Measurements from ENCODE around the gene YTHDC2. TPM values are rescaled to one million over a fixed set of nuclear protein-coding genes. Genes with fewer than 3 reads are reported as not detected.
A peak's percentile ranks its signal among the peaks of the same experiment; 100 is the strongest.

YTHDC2 gene
- total RNA-seq, result 10 to 100 TPM; 22.3 to 23.2 TPM
- long read RNA-seq, full-length matches to known transcripts, result 2 of 19 reads
- long read RNA-seq, partial matches to known transcripts, result 14 of 19 reads
- long read RNA-seq, other reads (novel, unspliced or antisense), result 3 of 19 reads

GRCh38 chr5:113513384-113514288, at the start of gene YTHDC2:
Gene YTHDC2, plus strand, starts transcription at chr5:113513694. Its CDS starts 202 bp downstream, at chr5:113513896.
- intact Hi-C loops (cut with DNase I, micrococcal nuclease), result loop anchor here in 1 of 2 donors (5.0 to 10.0 kb wide), 2 partner anchors 139 to 516 kb away; no protein-coding TSS in a partner anchor
- ATAC-seq (peak; percentile 96), DNase-seq (peak; percentile 83 to 90)

GRCh38 chr5:113474100-113474728, 39.3 kb upstream of the YTHDC2 start:
- intact Hi-C loops (cut with DNase I, micrococcal nuclease), result no loop called here
- no peak for DNase-seq
- ATAC-seq, result no peak

DNA sequence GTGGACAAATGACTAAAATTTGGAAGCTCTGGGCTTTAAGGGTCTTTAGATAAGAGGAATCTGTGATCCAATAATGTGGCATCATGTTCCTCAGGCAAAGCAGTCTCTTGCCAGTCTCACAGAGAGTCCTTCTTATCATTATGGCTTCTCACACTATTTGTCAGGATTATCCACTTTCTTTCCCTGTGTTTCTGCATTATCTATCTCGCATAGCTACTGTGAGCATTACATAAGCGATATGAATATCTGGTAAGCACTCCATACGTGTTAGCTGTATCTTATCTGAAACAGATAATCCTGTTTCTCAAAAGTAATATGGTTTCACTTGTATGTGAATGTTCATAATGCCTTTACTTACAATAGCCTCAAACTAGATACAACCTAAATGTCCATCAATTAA, 34.8 kb upstream of the YTHDC2 start:
- intact Hi-C loops (cut with DNase I, micrococcal nuclease), result no loop called here
- DNase-seq, result no peak
- ATAC-seq, result no peak

GRCh38 chr5:113480243-113480642, 33.3 kb upstream of the YTHDC2 start:
- DNase-seq (no peak), ATAC-seq (no peak)
- intact Hi-C loops (cut with DNase I, micrococcal nuclease), result no loop called here

GRCh38 chr5:113487416-113487780, 26.1 kb upstream of the YTHDC2 start:
- intact Hi-C loops (cut with DNase I, micrococcal nuclease), result no loop called here
- DNase-seq (peak in 1 of 2 donors; percentile 18), ATAC-seq (peak; percentile 19)

DNA sequence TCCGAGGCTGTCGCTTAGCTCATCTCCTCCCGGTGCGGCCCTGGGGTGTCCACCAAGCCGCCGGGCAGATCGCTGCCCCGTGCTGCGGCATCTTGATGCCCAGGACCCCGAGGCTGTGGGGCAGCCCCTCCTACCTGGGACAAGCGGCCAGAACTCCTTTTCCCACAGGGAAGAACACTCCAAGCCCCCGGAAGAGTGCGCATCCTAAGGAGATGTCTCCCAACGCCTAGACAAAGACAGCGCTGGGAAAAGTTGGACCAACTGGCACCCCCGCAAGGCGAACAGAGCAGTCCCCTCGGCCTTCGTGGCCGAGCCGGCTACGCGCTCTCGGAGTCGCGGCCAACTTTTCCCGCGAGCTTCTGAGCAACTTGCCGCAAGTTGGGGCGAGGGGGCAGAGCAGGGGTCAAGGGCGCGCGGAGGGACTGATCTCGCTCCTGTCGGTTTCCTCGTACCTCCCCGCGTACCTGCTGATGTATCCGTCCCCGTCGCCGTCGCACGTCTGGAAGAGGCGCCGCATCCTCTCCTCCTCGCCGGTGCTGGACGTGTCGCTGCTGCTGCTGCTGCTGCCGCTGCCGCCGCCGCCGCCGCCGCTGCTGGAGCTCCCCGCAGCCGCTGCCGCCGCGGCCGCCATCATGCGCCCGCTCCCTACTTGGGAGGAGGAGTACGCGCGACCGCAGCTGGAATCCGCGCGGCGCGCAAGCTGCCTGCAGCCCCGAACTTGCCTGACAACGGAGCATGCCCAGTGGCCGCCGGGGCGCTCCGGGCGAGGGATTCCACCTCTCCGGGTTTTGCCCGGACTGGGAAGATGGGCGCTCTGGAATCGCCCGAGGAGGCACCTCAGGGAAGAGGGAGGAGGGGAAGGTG, 25.5 kb upstream of the YTHDC2 start, which contains the start of gene MCC:
Gene MCC (minus strand): TSS at position 673 of the 864 bp plus-strand sequence.
- DNase-seq (peak; percentile 67 to 70), ATAC-seq (peak; percentile 90)
- intact Hi-C loops (cut with DNase I, micrococcal nuclease), result no loop called here

- DNase-seq, result no peak
- intact Hi-C loops (cut with DNase I, micrococcal nuclease), result no loop called here
- peak; percentile 58 for ATAC-seq
Measured at GRCh38 chr5:113488645-113489184, 24.8 kb upstream of the YTHDC2 start.

DNA sequence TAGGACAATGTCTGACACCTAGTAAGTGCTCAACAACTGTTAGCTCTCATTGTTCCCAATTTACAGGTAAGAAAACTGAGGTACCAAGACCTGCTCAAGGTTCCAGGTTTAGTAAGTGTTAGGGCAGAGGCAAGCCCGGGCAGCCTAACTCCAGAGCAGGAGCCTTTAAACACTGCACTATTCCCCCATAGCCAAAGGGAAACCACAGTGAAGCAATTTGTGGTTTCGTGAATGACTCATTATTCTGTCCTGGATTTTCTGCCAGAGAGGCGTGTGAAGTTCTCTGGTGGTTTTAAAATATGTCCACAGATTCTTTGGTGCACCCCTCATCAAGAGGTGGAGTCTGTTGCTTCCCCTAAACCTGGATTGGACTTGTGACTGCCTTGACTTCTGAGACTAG, 24.2 kb upstream of the YTHDC2 start:
- intact Hi-C loops (cut with DNase I, micrococcal nuclease), result no loop called here
- ATAC-seq (no peak), DNase-seq (no peak)

GRCh38 chr5:113490317-113490716, 23.2 kb upstream of the YTHDC2 start:
- intact Hi-C loops (cut with DNase I, micrococcal nuclease), result no loop called here
- DNase-seq, result no peak
- ATAC-seq, result no peak

- no peak for ATAC-seq
- intact Hi-C loops (cut with DNase I, micrococcal nuclease), result no loop called here
- no peak for DNase-seq
Measured at GRCh38 chr5:113491022-113491421, 22.5 kb upstream of the YTHDC2 start.

GRCh38 chr5:113493446-113493845, 20.0 kb upstream of the YTHDC2 start:
- no peak for ATAC-seq
- intact Hi-C loops (cut with DNase I, micrococcal nuclease), result no loop called here
- DNase-seq, result no peak

DNA sequence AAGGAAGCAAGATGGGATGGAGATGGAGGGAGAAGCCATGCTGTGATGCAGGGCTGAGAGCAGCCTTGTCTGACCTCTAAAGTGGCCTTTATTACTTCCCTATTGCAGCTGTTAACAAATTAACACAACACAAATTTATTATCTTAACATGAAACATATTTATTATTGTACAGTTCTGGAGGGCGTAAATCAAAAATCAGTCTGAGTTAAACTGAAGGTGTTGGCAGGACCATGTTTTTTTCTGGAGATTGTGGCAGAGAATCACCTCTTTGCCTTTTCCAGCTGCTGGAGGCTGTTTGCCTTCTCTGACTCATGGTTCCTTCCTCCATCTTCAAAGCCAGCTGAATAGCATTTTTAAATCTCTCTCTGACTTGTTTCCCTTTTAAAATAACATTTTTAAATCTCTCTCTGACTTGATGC, 18.1 kb upstream of the YTHDC2 start:
- DNase-seq (no peak), ATAC-seq (no peak)
- intact Hi-C loops (cut with DNase I, micrococcal nuclease), result no loop called here

DNA sequence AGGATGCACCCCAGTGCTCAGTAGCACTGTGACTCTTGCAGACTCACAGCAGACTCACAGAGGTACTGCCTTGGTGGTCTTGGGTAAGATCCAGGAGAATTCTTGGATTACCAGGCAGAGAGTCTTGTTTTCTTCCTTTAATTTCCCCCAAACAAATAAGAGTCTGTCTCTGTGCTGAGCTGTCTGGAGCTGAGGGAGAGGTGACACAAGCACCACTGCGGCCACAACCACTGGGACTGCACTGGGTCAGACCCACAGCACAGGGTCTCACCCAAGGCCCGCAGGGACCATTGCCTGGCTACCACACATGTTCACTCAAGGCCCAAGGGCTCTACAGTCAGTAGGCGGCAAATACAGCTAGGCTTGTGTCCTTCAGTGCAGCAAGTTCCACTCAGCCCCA, 11.4 kb upstream of the YTHDC2 start:
- no peak for DNase-seq
- intact Hi-C loops (cut with DNase I, micrococcal nuclease), result no loop called here
- ATAC-seq, result no peak

DNA sequence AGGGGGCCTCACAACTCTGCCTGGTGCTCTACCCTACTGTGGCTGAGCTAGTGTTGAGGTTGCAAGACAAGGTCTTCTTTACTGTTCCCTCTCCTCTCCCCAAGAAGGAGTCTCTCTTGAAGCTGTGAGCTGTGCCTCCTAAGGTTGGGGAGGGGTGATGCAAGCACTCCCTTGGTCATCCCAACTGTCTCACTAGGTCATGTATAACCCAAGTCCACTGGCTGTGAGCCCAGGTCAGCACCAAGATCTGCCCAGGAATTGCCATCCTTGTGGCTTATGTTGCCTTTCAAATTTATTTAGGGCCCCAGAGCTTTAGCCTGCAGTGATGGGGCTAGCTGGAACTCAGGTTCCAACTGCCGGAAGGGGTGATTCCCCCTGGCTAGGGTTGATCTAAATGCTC, 10.3 kb upstream of the YTHDC2 start:
- intact Hi-C loops (cut with DNase I, micrococcal nuclease), result no loop called here
- DNase-seq (no peak), ATAC-seq (no peak)

DNA sequence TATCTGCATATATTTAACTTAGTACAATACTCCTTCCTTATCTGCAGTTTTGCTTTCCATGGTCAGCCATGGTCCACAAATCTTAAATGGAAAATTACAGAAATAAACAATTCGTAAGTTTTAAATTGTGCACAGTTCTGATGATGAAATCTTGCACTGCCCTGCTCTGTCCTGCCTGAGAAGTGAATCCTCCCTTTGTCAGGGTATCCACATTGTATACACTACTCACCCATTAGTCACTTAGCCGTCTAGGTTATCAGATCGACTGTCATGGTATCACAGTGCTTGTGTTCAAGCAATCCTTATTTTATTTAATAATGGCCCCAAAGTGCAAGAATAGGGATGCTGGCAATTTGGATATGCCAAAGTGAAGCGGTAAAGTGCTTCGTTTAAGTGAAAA, 8.3 kb upstream of the YTHDC2 start:
- no peak for ATAC-seq
- no peak for DNase-seq
- intact Hi-C loops (cut with DNase I, micrococcal nuclease), result no loop called here

GRCh38 chr5:113507601-113508000, 5.9 kb upstream of the YTHDC2 start:
- DNase-seq (no peak), ATAC-seq (peak; percentile 90)
- intact Hi-C loops (cut with DNase I, micrococcal nuclease), result no loop called here

GRCh38 chr5:113508756-113509155, 4.7 kb upstream of the YTHDC2 start:
- ATAC-seq, result no peak
- DNase-seq, result no peak
- intact Hi-C loops (cut with DNase I, micrococcal nuclease), result no loop called here

- DNase-seq (no peak), ATAC-seq (no peak)
- intact Hi-C loops (cut with DNase I, micrococcal nuclease), result loop anchor here in 1 of 2 donors (5.0 to 10.0 kb wide), 2 partner anchors 136 to 514 kb away; no protein-coding TSS in a partner anchor
Measured at GRCh38 chr5:113510836-113511451, 2.5 kb upstream of the YTHDC2 start.

All from left colon (tissue), 2 donors.